Sigmoid colon (tissue), 4 donors: ENCODE data around the gene RILP.

Experiments used
- CTCF ChIP-seq, 4 experiments: fragments of 450-650 bp in 3 of 4; fragments of 200-600 bp in 1 of 4; IDR thresholded peaks; one replicate each; pipeline ENCODE4 v1.5.1; 2016 to 2019; ENCODE audit warnings: antibody characterized with exemption in 4 of 4, mild to moderate bottlenecking in 3 of 4, moderate library complexity in 2 of 4
- EP300 ChIP-seq, 4 donors: sonication (generic); formaldehyde crosslinking; IDR thresholded peaks; one replicate each; pipeline ENCODE4 v1.6.1; 2017; ENCODE audit warnings: antibody characterized with exemption in 4 of 4
- POLR2A ChIP-seq, 2 donors: fragments of 450-650 bp; IDR thresholded peaks; one replicate each; pipeline ENCODE4 v1.6.1; 2016; ENCODE audit warnings: antibody characterized with exemption in 2 of 2, mild to moderate bottlenecking in 2 of 2, moderate library complexity in 2 of 2

- TF ChIP-seq POLR2A (IDR thresholded peaks at IDR 0.05) (no peak), EP300 (IDR thresholded peaks at IDR 0.05) (no peak), CTCF (IDR thresholded peaks at IDR 0.05) (no peak)
Measured at GRCh38 chr17:1630662-1631061, 19.0 kb downstream of the RILP start.
